HepG2 (cell line): ENCODE results near the gene TMEFF1. TPM values are rescaled to one million over a fixed set of nuclear protein-coding genes. Genes with fewer than 3 reads are reported as not detected.
A peak's percentile ranks its signal among the peaks of the same experiment; 100 is the strongest.

Experiments
- ATF1 ChIP-seq: IDR thresholded peaks from 2 replicates; pipeline ENCODE4 v1.6.1; 2016; ENCODE audit warnings: mild to moderate bottlenecking, control low read depth
- ATF4 ChIP-seq, 2 experiments: fragments of 450-650 bp in 1 of 2; sonication (generic) in 1 of 2; formaldehyde crosslinking; IDR thresholded peaks; 2 replicates each; pipeline versions ENCODE4 v1.5.0 to v1.8.0; 2020 to 2022; ENCODE audit warnings: mild to moderate bottlenecking in 1 of 2, missing genetic modification reagents in 1 of 2
- ETV5 ChIP-seq: IDR thresholded peaks from 2 replicates; pipeline ENCODE4 v1.6.1; 2018; ENCODE audit warnings: missing biosample characterization, missing genetic modification reagents, inconsistent platforms, borderline replicate concordance
- FOXP4 ChIP-seq: sonication (generic); formaldehyde crosslinking; IDR thresholded peaks from 2 replicates; pipeline ENCODE4 v1.4.0; 2020; ENCODE audit warnings: missing genetic modification reagents
- HDAC2 ChIP-seq: sonication (generic); formaldehyde crosslinking; IDR thresholded peaks from 2 replicates; pipeline ENCODE4 v1.4.0; 2020; ENCODE audit warnings: missing genetic modification reagents
- HOXA7 ChIP-seq: sonication (generic); formaldehyde crosslinking; IDR thresholded peaks from 2 replicates; pipeline ENCODE4 v1.8.1; 2022; ENCODE audit warnings: mild to moderate bottlenecking, missing genetic modification reagents, moderate library complexity
- LCORL ChIP-seq, 2 experiments: fragments of 450-650 bp in 1 of 2; sonication (generic) in 1 of 2; formaldehyde crosslinking in 1 of 2; IDR thresholded peaks; 2 replicates each; pipeline versions ENCODE4 v1.5.0 to v1.6.1; 2017 to 2020; ENCODE audit warnings: antibody characterized with exemption in 1 of 2, missing genetic modification reagents in 1 of 2
- RXRB ChIP-seq: IDR thresholded peaks from 2 replicates; pipeline ENCODE4 v1.6.1; 2016; ENCODE audit warnings: borderline replicate concordance, missing genetic modification reagents, missing compliant biosample characterization
- SMAD1 ChIP-seq: sonication (generic); formaldehyde crosslinking; IDR thresholded peaks from 2 replicates; pipeline ENCODE4 v1.4.0; 2020; ENCODE audit warnings: missing genetic modification reagents, low read depth, mild to moderate bottlenecking, borderline replicate concordance
- SMC3 ChIP-seq: IDR thresholded peaks from 2 replicates; pipeline ENCODE4 v1.6.1; 2011; ENCODE audit warnings: low read length, improper control_type of control experiment
- ZNF431 ChIP-seq: sonication (generic); formaldehyde crosslinking; IDR thresholded peaks from 2 replicates; pipeline ENCODE4 v1.9.0; 2022; ENCODE audit warnings: missing genetic modification reagents, low read depth, mild to moderate bottlenecking, borderline replicate concordance
- ZNF557 ChIP-seq: sonication (generic); formaldehyde crosslinking; IDR thresholded peaks from 2 replicates; pipeline ENCODE4 v1.4.0; 2020; ENCODE audit warnings: missing genetic modification reagents
- ZNF598 ChIP-seq: sonication (generic); formaldehyde crosslinking; IDR thresholded peaks from 2 replicates; pipeline ENCODE4 v1.5.1; 2020; ENCODE audit warnings: mild to moderate bottlenecking, missing genetic modification reagents, borderline replicate concordance
- ZNF792 ChIP-seq: IDR thresholded peaks from 2 replicates; pipeline ENCODE4 v1.6.1; 2016
- polyA plus RNA-seq, 8 experiments: library from polyadenylated mRNA; depleted of rRNA in 3 of 8; stranded (reverse) in 7 of 8; unstranded in 1 of 8; fragments of >200 nt; fragmentation: Illumina TruSeq in 4 of 8; extraction: Trizol in 4 of 8; gene quantifications; 2 replicates each; pipeline versions ENCODE4 v1.2.1 to v1.2.3, GENCODE V29; 2011 to 2016; ENCODE audit warnings: low read depth in 4 of 8, missing spikeins in 1 of 8, mixed read lengths in 1 of 8; ENCODE audit not compliant: insufficient read depth in 1 of 8
- total RNA-seq, 5 experiments: library from RNA; depleted of rRNA; stranded (reverse); fragments of >200 nt; fragmentation: Illumina TruSeq; extraction: Trizol; gene quantifications; 2 replicates each; pipeline ENCODE4 v1.2.3, GENCODE V29; 2016; ENCODE audit warnings: low read depth in 1 of 5
- TF ChIP-seq, protein P1 (sequence below): IDR thresholded peaks from 2 replicates; pipeline ENCODE4 v1.6.1; 2018; ENCODE audit warnings: missing genetic modification reagents, mild to moderate bottlenecking, missing compliant biosample characterization

Gene TMEFF1
- total and polyA plus RNA-seq, 2 of the 13 experiments (the other 11 are each of a cell fraction or from before 2014, with no cell fraction given): 0.87 to 1.9 TPM

DNA sequence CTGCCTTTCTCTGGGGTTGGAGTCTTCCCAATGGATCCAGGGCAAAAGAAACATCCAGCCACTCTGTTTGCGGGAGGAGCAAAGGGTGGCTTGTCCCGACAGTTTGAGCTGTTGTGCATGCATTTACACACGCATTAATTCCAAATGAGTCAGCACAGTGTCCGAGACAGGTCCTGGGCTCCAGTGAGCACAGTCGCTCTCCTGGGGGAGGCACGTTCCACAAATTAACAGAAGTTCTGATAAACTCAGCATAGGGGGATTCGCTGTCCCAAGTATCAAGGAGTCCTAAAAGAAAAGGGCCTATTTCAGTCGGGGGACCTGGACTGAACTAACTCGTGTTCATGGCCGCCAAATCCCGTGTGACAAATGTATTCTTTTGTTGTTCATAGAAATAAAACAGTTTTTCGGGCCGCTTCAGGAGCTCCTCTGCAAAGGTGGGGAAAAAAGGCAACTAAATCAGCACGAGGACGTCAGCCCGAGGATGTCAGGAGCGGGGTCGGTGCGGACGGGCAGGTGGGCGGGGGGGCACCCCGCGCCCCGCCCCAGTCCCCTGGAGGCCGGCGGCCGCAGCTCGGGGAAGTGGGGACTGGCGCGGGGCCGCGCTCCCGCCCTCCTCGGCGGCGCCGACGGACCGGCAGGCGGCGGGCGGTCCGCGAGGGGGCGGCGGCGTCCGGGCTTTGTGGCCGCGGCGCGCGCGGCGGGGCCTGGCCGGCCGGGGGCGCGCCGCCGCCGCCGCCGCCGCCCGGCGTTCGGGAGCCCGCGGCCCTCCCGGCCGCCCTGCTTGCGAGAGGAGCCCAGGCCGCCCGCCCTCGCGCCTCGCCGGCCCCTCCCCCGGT is 46.2 kb upstream of the TMEFF1 start, which contains the start of gene MSANTD3 (continued):
- TF ChIP-seq FOXP4 (CRISPR knock-in tag) (0 out of 2 replicates have a peak, but pooled peaks have one; percentile 34), HOXA7 (CRISPR knock-in tag) (no peak), ATF1 (CRISPR knock-in tag) (no peak), LCORL (IDR thresholded peaks at IDR 0.05) (no peak), LCORL (CRISPR knock-in tag; IDR thresholded peaks at IDR 0.05) (0 out of 2 replicates have a peak, but pooled peaks have one; percentile 49), SMC3 (no peak), ETV5 (CRISPR knock-in tag) (peak; percentile 27; the same call in 1 of the 2 replicates), ZNF431 (CRISPR knock-in tag) (no peak), RXRB (CRISPR knock-in tag) (peak; percentile 52; the same call in 1 of the 2 replicates), ZNF598 (CRISPR knock-in tag) (no peak), ZNF557 (CRISPR knock-in tag) (0 out of 2 replicates have a peak, but pooled peaks have one; percentile 62), HDAC2 (CRISPR knock-in tag) (peak; percentile 54; the same call in 1 of the 2 replicates), SMAD1 (no peak), ATF4 (CRISPR knock-in tag; IDR thresholded peaks at IDR 0.05) (no peak), ZNF792 (CRISPR knock-in tag) (no peak)
- TF ChIP-seq, protein P1, sequence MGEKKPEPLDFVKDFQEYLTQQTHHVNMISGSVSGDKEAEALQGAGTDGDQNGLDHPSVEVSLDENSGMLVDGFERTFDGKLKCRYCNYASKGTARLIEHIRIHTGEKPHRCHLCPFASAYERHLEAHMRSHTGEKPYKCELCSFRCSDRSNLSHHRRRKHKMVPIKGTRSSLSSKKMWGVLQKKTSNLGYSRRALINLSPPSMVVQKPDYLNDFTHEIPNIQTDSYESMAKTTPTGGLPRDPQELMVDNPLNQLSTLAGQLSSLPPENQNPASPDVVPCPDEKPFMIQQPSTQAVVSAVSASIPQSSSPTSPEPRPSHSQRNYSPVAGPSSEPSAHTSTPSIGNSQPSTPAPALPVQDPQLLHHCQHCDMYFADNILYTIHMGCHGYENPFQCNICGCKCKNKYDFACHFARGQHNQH: peak; percentile 52; the same call in 1 of the 2 replicates
